Osteocyte (in vitro differentiated cells): Measurements from ENCODE around the gene PARD3B. TPM values are rescaled to one million over a fixed set of nuclear protein-coding genes. Genes with fewer than 3 reads are reported as not detected.

Experiments used
- DNase-seq: peaks from one replicate; pipeline ENCODE4 v3.0.0; 2021; ENCODE audit warnings: mixed read lengths; ENCODE audit not compliant: unreplicated experiment; ENCODE audit errors: extremely low spot score
- H3K27ac Mint-ChIP-seq: one replicate; pipeline ENCODE4 v1.8.0; 2021; ENCODE audit warnings: mild to moderate bottlenecking, mixed read lengths; ENCODE audit not compliant: unreplicated experiment
- H3K27me3 Mint-ChIP-seq: one replicate; pipeline ENCODE4 v1.8.0; 2021; ENCODE audit warnings: mixed read lengths; ENCODE audit not compliant: unreplicated experiment
- H3K36me3 Mint-ChIP-seq: one replicate; pipeline ENCODE4 v1.8.0; 2021; ENCODE audit warnings: mixed read lengths; ENCODE audit not compliant: unreplicated experiment
- H3K4me1 Mint-ChIP-seq: one replicate; pipeline ENCODE4 v1.8.0; 2021; ENCODE audit warnings: mixed read lengths; ENCODE audit not compliant: unreplicated experiment
- H3K4me3 Mint-ChIP-seq: one replicate; pipeline ENCODE4 v1.8.0; 2021; ENCODE audit warnings: mild to moderate bottlenecking, moderate library complexity, mixed read lengths; ENCODE audit not compliant: unreplicated experiment
- H3K9me3 Mint-ChIP-seq: one replicate; pipeline ENCODE4 v1.8.0; 2021; ENCODE audit warnings: mixed read lengths; ENCODE audit not compliant: unreplicated experiment
- total RNA-seq: library from RNA; stranded (reverse); gene quantifications from 2 replicates; pipeline ENCODE4 v1.2.1, GENCODE V29; 2021
- TF ChIP-seq, protein P1 (sequence below): fragments of 200-600 bp; sonication (generic); IDR thresholded peaks from 2 replicates; pipeline ENCODE4 v1.5.0; 2021; ENCODE audit warnings: antibody characterized with exemption, mild to moderate bottlenecking, moderate library complexity

PARD3B gene
- total RNA-seq, 1 donor from 2014 or later, result 26.7 TPM

DNA sequence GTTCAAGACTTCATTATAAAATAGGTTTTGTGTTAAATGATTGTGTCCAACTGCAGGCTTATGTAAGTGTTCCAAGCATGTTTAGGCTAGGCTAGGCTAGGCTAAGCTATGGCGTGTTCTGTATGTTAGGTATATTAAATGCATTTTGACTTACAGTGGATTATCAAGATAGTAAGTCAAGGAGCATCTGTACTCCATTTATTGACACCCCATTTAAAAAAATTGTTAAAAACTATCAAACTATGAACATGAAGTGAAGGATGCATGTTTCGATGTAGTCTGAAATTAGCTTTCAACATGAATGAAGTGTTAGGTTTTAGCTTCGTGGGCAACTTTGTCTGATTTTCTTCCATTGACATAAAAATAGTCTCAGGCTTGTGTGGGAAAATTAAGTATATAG lies 290.5 kb downstream of the PARD3B start:
- Mint-ChIP-seq H3K4me3 (no peak overlapping the region), H3K9me3 (peaks cover 5% of the 10 kb centered on the region), H3K27me3 (no peaks in the 10 kb centered on the region), H3K36me3 (no peaks in the 10 kb centered on the region), H3K4me1 (no peaks in the 10 kb centered on the region), H3K27ac (no peak overlapping the region)
- TF ChIP-seq, protein P1, sequence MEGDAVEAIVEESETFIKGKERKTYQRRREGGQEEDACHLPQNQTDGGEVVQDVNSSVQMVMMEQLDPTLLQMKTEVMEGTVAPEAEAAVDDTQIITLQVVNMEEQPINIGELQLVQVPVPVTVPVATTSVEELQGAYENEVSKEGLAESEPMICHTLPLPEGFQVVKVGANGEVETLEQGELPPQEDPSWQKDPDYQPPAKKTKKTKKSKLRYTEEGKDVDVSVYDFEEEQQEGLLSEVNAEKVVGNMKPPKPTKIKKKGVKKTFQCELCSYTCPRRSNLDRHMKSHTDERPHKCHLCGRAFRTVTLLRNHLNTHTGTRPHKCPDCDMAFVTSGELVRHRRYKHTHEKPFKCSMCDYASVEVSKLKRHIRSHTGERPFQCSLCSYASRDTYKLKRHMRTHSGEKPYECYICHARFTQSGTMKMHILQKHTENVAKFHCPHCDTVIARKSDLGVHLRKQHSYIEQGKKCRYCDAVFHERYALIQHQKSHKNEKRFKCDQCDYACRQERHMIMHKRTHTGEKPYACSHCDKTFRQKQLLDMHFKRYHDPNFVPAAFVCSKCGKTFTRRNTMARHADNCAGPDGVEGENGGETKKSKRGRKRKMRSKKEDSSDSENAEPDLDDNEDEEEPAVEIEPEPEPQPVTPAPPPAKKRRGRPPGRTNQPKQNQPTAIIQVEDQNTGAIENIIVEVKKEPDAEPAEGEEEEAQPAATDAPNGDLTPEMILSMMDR, result no peak
- DNase-seq, result no peak

GRCh38 chr2:204840504-204840903 lies 295.2 kb downstream of the PARD3B start:
- no peak overlapping the region for H3K4me3 Mint-ChIP-seq
- no peaks in the 10 kb centered on the region for H3K36me3 Mint-ChIP-seq
- peaks cover 24% of the 10 kb centered on the region for H3K4me1 Mint-ChIP-seq
- no peak overlapping the region for H3K27ac Mint-ChIP-seq
- TF ChIP-seq, protein P1, result no peak
- no peak for DNase-seq
- H3K27me3 Mint-ChIP-seq, result no peaks in the 10 kb centered on the region
- H3K9me3 Mint-ChIP-seq, result peaks cover 5% of the 10 kb centered on the region

- peaks cover 5% of the 10 kb centered on the region for H3K9me3 Mint-ChIP-seq
- no peaks in the 10 kb centered on the region for H3K36me3 Mint-ChIP-seq
- no peak overlapping the region for H3K4me3 Mint-ChIP-seq
- H3K27me3 Mint-ChIP-seq, result no peaks in the 10 kb centered on the region
- H3K4me1 Mint-ChIP-seq, result peaks cover 24% of the 10 kb centered on the region
- no peak for DNase-seq
- peak overlapping the region; percentile 97 for H3K27ac Mint-ChIP-seq
- TF ChIP-seq, protein P1, result no peak
Observed at GRCh38 chr2:204842068-204842467, 296.8 kb downstream of the PARD3B start.

- Mint-ChIP-seq H3K27me3 (no peaks in the 10 kb centered on the region), H3K4me1 (peaks cover 24% of the 10 kb centered on the region), H3K27ac (peak overlapping the region; percentile 97), H3K9me3 (peaks cover 5% of the 10 kb centered on the region), H3K36me3 (no peaks in the 10 kb centered on the region), H3K4me3 (peak overlapping the region; percentile 26)
- DNase-seq, result no peak
- TF ChIP-seq, protein P1, result no peak
Observed at GRCh38 chr2:204842661-204843485, 297.6 kb downstream of the PARD3B start.

DNA sequence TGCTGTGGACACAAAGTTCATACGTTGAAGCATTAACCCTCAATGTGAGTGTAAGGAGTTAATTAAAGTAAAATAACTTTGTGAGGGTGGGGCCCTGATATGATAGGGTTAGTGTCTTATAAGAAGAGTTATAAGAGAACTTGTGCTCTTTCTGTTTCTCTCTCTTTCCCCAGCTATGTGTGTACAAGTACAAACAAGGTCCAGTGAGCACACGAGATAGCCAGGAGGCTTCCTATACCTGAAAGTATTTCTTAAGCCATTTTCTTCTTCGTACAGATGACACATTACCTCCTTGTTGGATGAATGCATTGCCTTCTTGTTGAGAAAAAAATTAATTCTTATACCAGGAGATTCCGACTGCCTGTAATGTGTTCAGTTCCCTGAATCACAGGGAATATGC lies 301.2 kb downstream of the PARD3B start:
- TF ChIP-seq, protein P1, result no peak
- no peak overlapping the region for H3K27ac Mint-ChIP-seq
- no peak overlapping the region for H3K4me3 Mint-ChIP-seq
- peaks cover 22% of the 10 kb centered on the region for H3K4me1 Mint-ChIP-seq
- no peaks in the 10 kb centered on the region for H3K27me3 Mint-ChIP-seq
- DNase-seq, result no peak
- no peaks in the 10 kb centered on the region for H3K36me3 Mint-ChIP-seq
- H3K9me3 Mint-ChIP-seq, result no peaks in the 10 kb centered on the region
